ENCODE results near the gene ZMAT2.

DNA sequence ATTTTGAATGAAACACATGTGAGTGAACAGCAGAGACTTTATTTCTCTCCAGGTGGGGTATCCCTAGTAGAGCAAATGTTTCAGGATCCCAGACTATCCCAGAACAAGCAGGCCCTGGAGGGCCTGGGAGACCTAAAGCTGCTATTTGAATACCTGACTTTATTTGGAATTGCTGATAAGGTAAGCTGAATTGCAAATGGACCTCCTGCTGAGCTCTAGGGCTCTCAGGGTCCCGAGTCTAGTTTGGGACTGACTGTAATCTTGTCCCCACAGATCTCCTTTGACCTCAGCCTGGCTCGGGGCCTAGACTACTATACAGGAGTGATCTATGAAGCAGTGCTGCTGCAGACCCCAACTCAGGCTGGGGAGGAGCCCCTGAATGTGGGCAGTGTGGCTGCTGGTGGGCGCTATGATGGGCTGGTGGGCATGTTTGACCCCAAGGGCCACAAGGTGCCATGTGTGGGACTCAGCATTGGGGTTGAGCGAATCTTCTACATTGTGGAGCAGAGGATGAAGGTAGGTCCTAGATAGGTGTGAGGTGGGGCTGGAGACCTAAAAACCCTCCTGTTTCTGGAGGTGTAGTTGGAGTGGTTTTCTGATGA is 3.3 kb upstream of the ZMAT2 start:
- TF ChIP-seq, protein P1, sequence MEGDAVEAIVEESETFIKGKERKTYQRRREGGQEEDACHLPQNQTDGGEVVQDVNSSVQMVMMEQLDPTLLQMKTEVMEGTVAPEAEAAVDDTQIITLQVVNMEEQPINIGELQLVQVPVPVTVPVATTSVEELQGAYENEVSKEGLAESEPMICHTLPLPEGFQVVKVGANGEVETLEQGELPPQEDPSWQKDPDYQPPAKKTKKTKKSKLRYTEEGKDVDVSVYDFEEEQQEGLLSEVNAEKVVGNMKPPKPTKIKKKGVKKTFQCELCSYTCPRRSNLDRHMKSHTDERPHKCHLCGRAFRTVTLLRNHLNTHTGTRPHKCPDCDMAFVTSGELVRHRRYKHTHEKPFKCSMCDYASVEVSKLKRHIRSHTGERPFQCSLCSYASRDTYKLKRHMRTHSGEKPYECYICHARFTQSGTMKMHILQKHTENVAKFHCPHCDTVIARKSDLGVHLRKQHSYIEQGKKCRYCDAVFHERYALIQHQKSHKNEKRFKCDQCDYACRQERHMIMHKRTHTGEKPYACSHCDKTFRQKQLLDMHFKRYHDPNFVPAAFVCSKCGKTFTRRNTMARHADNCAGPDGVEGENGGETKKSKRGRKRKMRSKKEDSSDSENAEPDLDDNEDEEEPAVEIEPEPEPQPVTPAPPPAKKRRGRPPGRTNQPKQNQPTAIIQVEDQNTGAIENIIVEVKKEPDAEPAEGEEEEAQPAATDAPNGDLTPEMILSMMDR (IDR thresholded peaks at IDR 0.05) = no peak
- TF ChIP-seq, protein P2, sequence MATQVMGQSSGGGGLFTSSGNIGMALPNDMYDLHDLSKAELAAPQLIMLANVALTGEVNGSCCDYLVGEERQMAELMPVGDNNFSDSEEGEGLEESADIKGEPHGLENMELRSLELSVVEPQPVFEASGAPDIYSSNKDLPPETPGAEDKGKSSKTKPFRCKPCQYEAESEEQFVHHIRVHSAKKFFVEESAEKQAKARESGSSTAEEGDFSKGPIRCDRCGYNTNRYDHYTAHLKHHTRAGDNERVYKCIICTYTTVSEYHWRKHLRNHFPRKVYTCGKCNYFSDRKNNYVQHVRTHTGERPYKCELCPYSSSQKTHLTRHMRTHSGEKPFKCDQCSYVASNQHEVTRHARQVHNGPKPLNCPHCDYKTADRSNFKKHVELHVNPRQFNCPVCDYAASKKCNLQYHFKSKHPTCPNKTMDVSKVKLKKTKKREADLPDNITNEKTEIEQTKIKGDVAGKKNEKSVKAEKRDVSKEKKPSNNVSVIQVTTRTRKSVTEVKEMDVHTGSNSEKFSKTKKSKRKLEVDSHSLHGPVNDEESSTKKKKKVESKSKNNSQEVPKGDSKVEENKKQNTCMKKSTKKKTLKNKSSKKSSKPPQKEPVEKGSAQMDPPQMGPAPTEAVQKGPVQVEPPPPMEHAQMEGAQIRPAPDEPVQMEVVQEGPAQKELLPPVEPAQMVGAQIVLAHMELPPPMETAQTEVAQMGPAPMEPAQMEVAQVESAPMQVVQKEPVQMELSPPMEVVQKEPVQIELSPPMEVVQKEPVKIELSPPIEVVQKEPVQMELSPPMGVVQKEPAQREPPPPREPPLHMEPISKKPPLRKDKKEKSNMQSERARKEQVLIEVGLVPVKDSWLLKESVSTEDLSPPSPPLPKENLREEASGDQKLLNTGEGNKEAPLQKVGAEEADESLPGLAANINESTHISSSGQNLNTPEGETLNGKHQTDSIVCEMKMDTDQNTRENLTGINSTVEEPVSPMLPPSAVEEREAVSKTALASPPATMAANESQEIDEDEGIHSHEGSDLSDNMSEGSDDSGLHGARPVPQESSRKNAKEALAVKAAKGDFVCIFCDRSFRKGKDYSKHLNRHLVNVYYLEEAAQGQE (IDR thresholded peaks at IDR 0.05; ENCODE audit: insufficient read depth in 1 of 2, low read depth in 2 of 2, low read length in 1 of 2) = no peak
- no peak for TF ChIP-seq POLR2AphosphoS5 (IDR thresholded peaks at IDR 0.05; ENCODE audit: low read depth, low read length)
- TF ChIP-seq TCF7L2 (IDR thresholded peaks at IDR 0.05; ENCODE audit: low read depth, low read length) = no peak
- no peak for TF ChIP-seq SIN3A (IDR thresholded peaks at IDR 0.05; ENCODE audit: borderline replicate concordance, insufficient read depth, low read depth, low read length)

Measured in Panc1 (cell line).